NCI-H82 treated with DMSO at 0.1 percent for 48 hours (cell line): Measurements from ENCODE around the gene MAP4K4.
"Not testable (repeated sequence)": the region's sequence is repeated elsewhere in the genome, so short reads cannot be mapped to it uniquely, and the experiment has no call there.

Source experiments
- DNase-seq: peaks from one replicate; lab custom pipeline; 2025; ENCODE audit not compliant: unreplicated experiment; lab: John Stamatoyannopoulos, UW

The MAP4K4 gene

DNA sequence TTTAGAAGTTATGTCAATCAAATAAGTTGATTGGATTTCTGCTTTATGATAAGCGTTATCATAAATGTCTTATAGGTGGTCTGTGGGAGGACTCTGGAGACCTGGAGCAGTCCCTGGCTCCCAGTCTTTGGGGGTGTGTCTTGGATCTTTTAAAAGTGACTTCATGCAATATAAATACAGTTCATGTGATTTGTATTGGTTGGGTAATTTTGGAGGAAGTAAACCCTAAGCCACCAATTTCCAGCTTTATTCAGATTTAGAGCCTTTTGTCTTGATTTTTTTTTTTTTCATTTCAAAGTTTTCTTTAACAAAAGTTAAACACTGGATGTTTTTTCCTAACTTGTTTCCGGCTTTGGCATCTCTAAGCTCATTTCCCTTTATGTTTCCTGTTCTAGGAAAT, 68.8 kb downstream of the MAP4K4 start:
- DNase-seq: no peak

DNA sequence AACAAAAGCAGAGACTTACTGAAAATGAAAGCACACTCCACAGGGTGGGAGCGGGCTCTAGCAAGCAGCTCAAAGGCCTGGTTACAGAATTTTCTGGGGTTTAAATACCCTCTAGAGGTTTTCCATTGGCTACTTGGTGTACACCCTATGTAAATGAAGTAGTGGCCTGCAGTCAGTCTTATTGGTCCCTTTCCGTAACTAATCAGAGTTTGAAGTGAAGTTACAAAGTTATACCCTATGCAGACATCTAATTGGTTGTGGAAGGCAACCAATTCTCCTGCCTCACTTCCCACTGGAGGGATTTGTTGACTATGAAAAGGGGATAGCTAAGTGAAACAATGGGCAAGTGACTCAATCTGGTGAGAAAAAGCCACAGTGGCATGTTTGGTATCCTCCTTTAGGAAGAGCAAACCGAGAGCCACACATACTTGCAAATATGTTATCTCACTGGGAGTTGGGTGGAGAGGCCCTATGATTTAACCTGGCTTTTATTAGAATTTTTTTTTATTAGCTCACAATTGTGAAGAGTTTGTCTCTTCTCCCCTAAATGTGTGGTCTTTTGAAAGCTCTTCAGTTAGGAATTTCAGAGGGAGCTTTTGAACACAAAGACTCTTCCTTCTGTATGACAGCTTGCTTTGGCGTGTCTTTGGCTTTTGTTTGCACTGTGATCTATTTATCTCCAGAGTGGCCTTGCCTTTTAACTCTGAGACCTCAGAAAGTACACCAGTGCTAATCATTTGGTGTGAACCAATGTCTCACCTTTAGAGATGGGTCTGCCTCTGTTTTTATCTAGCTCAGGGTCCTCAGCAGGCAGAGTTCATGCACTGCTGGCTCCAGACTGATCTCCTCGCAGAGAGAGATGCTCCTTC, 69.6 kb downstream of the MAP4K4 start:
- DNase-seq: no peak

DNA sequence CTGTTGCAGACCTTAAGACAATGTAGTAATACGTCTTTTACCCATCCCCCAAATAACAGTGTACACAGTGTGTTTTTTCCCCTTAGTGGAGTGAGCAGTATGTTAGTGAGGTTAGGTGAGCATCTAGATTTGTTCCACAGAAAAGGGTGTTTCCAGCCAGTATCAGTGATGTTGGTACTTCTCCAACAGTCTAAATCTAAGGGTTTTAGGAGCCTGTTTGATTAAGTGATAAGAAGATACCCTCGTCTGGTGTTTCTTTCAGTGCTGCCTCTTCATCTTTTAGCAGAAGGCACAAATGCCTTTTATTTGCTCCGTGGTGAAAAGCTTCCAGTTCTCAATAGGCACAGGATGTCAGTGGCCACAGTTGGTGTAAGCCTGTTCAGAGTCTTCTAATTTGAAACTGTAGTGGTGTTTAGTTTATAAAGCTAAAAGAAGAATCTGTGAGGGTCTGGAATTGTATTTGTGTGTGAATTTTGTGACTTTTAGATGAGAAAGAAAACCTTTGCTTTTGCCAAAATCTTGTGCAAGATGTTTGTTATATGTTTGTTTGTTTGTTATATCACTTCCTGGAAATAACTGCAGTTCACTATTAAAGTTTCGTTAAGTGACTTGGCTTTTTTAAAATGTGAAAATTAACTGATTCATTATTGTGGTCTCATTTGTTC, 71.2 kb downstream of the MAP4K4 start:
- no peak for DNase-seq

DNA sequence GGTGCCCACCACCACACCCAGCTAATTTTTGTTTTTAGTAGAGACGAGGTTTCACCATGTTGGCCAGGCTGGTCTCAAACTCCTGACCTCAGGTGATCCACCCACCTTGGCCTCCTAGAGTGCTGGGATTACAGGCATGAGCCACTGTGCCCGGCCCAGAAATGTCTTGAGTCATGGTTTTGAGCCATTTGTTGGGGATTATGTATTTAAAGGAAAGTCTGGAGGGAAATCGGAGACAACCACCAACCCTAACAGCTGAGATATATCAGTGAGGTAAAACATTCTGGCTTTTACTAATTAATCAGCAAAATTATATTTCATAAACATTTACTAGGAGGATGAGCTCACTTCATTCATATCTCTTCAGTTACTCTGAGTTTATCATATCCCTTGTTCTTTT, 72.2 kb downstream of the MAP4K4 start:
- not testable (repeated sequence) for DNase-seq

DNA sequence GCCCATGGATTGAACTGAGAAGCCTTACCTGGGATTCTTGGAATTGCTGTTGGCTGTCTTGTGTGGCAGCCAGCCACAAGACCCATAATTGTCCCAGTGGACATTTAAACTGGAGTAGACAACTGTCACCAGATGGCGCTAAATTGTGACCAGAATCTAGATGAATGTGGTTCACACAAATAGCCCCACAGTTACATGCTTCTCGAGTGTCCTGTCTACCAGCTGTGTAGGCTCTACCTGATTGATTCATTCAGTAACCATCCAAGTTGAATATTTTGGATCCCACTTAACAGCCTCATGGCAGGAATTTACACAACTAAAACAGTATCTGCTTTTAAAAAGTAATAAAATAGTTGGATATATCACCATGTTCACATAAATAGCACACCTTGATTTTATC, 73.2 kb downstream of the MAP4K4 start:
- peak; percentile 31 for DNase-seq

DNA sequence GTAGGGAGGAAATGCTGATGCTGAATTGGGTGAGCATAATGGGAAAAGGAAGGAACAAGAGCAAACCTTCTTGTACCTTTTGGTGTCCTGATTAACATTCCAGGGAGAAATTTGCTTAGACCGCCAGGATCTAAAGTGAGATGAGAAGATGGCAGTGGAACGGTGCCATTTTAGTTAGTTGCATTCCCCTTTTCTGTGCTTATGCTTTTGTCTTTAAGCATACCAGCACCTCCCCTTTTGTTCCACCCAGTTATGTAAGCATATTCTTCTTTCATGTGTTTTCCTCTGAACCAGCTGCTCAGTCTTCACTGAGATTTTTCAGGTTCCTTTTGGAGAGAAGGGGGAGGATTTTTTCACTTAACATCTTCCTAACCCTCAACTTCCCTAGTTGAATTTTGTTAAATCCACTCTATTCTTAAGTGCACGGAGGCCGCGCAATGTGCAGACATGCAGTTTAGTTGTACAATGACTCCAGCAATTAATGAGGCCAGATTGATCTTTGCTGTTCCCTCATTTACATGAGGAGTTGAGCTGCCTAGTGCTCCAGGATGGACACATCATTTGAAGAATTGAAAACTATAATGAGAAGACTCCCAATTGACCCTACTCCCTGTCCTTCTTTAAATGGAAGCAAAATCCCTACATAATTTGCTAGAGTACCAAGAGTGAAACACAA, 73.9 kb downstream of the MAP4K4 start:
- no peak for DNase-seq

DNA sequence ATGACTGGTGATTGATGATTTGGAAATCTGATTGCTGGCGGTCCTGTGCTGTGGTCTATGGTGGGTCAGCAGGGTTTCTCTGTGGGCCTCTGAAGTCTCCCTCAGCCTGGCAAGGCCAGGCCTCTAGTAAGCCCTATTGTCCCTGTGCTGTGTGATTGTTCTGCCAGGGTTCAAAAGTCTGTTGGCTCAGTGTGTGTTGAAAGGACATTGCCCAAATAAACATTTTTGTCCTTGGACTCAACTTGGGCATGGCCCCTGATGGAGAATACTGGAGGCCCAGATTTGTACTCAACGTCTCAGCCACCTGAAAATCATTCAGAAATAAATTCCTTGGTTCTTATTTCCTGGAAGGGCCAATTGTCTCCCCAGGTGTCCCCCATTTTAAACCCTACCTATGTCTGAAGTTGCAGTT, 74.4 kb downstream of the MAP4K4 start:
- no peak for DNase-seq

DNA sequence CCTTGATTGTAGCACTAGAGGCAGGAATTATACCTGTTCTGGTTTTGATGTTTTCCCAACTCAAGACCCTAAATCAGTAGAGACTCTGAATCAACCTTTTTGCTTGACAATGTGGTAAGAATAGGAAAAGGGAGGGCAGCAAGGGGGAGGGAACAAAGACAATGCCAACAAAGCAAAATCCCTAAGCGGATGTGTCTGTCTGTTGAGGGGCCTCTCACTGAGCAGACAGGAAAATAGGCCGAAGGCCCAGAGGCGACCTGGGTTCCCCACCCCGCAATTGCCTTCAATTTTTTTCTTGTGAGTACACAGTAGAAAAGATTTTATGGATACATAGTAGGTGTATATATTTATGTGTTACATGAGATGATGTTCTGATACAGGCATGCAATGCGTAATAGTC, 75.6 kb downstream of the MAP4K4 start:
- DNase-seq: no peak

DNA sequence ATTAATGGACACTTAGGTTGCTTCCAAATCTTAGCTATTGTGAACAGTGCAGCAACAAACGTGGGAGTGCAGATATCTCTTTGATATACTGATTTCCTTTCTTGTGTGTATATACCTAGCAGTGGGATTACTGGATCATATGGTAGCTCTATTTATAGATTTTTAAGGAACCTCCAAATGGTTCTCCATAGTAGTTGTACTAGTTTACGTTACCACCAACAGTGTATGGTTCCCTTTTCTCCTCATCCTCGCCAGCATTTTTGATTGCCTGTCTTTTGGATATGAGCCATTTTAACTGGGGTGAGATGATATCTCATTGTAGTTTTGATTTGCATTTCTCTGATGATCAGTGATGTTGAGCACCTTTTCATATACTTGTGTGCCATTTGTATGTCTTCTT, 76.5 kb downstream of the MAP4K4 start:
- not testable (repeated sequence) for DNase-seq

DNA sequence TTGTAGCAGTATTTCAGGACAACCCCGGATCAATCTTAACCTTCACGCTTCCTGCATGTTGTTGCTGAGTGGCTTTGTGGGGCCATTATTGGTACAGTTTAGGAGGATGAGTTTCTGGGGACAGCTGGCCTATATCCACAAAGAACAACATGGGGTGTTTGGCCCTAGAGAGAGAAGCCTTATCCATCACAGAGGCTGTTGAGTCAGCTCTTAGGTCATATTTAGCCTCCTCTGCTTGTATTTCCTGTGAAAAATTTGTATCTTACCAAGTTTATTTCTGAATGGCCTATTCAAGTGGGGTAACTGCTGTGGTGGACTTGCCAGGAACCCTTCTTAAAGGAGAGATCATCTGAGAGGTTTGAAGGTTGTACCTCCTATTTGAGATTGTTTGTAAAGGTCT, 77.6 kb downstream of the MAP4K4 start:
- DNase-seq: no peak

DNA sequence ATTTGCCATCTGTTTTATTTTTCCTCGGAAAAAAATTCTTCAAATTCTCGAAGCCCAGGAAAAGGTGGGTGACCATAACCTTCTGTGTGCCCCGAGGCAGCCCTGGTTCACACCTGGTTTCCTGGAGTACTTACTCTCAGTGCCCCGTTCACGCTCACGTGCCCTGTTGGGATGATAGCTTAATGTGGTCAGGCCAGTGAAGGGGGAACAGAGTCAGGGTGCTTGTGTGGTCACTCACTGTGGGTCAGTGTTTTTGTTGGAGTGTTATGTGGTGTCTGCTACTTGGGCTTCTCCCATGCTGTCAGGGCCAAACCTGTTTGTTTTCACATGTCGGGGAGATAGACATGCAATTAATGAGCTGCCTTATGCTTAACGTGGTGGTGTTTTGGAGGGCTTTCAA, 78.1 kb downstream of the MAP4K4 start:
- DNase-seq: no peak

DNA sequence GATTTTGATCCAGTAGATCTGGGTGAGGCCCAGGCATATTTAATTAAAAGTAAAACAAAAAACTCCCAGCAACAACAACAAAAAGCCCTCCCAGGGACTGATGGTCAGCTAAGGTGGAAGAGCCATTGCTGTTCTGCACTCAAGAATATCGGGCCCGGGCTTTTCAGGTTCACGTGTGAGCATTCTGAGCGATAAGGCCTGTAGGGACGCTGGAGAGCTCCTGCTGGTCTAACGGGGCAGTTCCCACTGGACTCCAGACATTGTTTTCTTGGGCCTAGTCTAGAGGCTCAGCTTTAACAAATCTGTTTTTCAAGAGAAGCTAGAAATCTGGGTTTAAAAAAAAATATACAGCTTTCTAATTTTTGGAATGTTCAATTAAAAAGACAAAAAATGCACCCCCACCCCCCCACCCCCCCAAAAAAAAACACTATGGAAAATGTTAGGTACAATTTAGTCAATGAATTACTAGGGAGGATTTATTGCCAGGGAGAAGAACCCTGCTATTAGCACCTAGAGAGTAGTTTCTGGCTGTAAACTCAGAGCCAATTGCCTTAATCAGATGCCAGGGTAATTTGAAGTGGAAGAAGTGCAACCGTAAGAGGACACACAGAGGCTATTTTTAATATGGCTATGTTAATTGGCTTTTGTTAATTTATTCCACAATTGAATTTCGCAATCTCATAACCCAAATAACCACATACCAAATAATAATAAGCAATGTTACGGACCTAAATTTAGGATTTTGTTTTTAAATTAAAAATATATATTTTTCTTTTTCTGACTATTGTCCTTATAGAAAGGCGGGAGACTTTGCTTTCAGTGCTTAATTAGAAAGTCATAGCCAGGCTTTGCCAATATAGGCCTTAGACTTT, 78.9 kb downstream of the MAP4K4 start:
- no peak for DNase-seq

DNA sequence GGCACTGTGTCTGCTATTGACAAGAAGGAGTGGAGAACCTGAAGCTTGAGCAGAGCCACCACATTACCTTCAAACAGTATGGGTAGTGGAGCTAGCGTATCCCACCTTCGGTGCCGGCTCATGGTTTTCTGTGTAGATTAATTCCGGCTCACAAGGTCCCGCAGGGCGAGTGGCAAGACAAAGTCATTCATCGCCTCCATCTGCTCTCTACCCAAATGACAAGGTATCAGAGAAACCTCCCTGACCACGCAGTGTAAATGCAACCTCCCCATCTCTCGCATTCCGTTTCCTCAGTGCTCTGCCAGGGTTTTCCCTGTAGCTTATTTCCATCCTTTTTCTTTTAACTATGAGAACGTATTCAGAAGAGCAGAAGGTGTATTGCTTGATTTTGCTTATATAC, 79.8 kb downstream of the MAP4K4 start:
- DNase-seq: no peak

DNA sequence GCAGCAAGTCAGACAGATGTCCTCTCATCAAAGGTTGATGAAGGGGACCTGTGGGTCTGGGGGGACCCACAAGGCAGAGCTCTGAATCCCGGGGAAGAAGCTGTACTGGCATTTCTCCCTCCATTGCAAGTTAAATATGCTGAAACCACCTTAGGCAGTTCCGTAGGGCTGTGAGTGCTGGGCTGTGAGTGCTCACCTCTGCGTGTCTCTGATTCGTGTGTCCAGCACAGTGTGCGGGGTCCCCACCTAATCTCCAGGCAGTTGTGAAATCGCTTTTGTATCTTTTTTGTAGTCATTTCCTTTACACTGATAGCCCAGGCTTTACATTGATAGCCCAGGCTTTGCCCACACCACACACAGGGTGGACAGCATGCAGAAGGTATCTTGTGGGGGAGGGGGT, 80.6 kb downstream of the MAP4K4 start:
- DNase-seq: no peak

DNA sequence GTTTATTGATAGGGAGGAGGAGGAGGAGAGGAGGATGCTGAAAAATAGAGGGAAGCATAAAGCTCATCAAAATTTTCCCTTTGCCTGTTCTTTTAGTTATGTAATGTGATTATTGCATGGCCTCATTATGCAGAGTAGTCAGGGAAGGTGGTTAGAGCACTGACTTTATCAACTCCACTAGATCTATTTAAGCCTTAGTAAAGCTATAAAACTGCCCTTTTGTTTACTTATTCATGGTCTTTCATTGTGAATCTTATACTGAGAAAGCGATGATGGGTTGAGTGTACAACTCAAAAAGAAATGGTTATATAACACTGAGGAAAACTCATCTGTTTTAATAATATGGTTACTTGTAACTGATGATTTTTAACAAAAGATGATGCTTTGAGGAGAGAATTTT, 81.7 kb downstream of the MAP4K4 start:
- no peak for DNase-seq

DNA sequence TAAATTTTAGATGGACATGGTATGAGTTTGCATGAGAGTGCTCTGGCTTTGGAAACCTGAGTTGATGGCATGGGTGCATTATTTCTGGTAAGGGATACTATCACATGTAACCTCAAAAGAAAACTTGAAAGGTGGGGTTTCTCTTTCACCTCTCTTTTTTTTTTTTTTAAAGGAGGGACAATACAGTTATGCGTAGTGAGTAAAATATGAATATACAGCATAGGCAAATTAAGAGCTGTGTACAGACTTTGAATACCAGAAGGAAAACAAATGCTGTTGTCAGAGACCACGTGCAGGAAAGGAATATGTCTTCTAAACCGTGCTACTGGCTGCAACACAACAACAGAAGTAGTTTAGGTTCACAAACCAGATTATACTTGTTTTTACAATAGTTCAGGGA, 82.1 kb downstream of the MAP4K4 start:
- no peak for DNase-seq

DNA sequence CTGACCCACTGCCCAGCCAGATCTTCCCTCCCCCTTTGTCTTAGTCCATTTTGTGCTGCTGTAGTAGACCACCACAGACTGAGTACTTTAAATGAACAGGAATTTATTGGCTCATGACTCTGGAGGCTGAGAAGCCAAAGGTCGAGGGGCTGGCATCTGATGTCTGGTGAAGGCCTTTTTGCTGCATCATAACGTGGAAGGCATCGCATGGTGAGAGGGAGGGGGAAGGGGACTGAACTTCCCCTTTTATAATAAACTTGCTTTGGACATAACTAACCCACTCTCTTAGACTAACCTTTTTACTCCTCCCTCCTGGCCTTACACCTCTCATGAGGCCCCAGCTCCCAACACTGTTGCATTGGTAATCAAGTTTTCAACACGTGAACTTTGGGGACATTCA, 83.8 kb downstream of the MAP4K4 start:
- DNase-seq: no peak

DNA sequence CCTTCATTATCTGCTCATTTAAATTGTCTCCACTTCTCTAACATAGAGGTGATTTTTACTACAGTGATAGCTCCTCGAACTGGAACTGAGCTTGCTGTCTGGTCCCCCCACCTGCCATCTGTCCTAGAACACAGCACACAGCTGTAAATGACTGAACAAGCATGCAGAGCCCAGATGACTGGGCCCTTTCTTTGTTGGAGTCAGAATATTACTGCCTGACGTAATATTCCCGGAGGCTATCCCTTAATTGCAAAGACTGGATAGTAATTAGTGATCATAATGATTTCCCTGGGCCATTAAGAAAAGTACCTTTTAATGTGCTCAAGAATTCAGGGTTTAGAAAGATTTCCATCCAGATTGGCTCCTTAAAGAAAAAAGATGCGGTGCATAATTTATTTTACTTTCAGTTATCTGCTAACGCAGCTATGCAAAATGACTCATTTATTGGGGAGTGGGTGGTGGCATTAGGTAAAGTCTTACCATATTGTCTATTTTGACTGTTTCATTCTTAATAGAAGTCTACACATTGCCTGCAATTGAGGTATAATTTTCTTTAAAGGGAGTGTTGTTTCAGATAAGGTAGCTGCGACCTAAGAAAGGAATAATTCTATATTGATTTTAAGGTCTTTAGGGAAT, 84.4 kb downstream of the MAP4K4 start:
- no peak for DNase-seq

DNA sequence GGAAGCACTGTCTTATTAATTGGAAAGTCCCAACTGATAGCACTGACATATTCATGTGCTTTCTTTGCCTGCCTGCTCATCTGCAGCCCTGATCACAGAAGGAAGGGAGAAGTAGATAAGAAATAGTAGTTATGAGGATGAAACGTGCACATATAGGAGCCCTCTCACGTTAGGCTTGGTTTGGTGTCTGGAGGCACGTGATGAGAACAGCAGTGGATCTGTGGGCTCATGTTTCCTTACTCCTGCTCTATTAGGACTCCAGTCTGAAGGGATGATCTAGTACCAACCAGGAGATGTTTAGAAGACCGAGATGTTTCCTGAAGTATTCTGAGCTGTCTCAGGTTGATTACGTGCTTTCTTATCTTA, 84.9 kb downstream of the MAP4K4 start:
- no peak for DNase-seq

DNA sequence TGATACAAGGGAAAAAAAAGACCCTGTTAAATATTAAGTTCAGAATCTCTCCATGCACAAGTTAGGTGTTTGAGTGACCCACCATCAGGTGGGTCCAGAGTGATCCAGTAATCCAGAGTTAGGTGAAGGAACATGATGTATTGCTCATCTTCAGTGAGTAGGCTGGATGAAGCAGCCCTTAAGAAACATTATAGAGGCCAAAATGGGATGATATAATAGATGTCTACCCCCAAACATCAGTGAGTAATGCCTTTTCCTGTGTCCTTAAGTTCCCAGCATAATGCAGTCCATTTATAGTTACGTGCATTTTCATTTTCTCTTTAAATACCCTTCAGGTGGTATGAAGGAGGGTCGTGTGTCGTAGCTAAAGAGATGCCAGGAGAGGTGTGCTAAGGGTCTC, 89.6 kb downstream of the MAP4K4 start:
- no peak for DNase-seq

DNA sequence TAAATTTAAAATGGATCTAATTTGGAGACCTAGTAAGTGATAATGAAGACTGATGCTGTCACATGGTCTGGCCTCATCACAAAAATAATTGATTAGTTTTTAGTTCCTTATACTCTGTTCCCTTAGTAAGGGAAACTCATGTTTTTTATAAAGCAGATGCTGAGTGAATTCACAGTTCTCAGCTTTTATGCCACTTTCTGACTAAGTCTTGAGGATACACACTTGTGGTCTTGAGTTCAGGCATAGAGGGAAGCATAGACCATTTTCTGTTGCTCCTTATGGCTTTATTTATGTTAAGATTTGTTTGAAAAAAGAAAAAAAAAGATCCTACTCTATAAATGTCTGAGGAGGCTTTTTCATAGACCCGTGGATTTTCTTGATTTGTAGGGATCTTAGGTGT, 91.1 kb downstream of the MAP4K4 start:
- no peak for DNase-seq
